ENCODE results near the gene CDCA3.

Gene CDCA3

DNA sequence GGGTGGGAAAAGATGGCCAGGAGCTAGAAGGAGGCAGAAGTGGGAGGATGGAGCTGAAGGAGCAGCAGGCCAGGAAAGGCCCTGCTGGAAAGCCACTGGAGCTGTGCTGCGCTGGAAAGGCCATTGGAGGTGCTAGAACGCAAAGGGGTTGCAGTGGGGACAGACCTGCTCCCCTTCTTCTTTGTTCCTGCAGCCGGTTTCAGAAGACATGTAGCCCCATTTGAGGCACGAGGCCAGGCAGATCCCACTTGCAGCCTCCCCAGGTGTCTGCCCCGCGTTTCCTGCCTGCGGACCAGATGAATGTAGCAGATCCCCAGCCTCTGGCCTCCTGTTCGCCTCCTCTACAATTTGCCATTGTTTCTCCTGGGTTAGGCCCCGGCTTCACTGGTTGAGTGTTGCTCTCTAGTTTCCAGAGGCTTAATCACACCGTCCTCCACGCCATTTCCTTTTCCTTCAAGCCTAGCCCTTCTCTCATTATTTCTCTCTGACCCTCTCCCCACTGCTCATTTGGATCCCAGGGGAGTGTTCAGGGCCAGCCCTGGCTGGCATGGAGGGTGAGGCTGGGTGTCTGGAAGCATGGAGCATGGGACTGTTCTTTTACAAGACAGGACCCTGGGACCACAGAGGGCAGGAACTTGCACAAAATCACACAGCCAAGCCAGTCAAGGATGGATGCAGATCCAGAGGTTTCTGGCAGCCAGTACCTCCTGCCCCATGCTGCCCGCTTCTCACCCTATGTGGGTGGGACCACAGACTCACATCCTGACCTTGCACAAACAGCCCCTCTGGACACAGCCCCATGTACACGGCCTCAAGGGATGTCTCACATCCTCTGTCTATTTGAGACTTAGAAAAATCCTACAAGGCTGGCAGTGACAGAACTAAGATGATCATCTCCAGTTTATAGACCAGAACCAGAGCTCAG is 31.7 kb downstream of the CDCA3 start:
- DNase-seq, result no peak

DNA sequence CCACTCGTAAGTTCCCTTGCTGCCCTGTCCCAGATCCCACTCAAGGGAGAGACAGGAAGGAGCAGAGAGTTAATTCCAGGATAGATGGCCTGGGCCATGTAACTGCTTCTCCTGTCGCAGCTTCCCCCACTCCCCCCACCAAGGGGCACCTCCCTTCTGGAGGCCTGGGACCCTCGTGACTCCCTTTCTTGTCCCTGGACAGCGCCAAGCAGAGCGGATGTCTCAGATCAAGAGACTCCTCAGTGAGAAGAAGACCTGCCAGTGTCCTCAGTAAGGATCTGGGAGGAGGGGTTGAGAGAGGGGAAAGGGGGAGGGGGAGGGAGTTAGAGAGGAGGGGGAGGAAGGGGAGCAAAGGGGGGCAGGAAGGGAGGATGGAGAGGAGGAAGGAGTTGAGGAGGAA is 32.4 kb downstream of the CDCA3 start:
- DNase-seq, result no peak

DNA sequence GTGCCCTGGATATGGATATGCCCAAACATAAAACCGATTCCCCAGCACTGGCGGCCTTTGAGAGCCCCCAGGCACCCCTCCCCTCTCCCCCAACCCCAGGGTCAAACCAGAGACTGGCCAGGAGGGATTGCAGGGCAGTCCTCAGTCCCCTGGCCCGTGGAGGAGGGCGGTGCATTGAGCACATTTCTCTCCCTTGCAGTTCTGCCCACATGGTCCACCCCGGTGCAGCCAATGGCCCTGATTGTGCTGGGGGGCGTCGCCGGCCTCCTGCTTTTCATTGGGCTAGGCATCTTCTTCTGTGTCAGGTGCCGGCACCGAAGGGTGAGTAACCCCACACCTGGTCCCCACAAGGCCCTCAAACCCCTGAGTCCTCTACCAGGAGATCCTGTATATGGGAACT is 32.9 kb downstream of the CDCA3 start:
- DNase-seq, result no peak

- DNase-seq, result no peak
Observed at GRCh38 chr12:6817662-6818157, 33.4 kb downstream of the CDCA3 start.

DNA sequence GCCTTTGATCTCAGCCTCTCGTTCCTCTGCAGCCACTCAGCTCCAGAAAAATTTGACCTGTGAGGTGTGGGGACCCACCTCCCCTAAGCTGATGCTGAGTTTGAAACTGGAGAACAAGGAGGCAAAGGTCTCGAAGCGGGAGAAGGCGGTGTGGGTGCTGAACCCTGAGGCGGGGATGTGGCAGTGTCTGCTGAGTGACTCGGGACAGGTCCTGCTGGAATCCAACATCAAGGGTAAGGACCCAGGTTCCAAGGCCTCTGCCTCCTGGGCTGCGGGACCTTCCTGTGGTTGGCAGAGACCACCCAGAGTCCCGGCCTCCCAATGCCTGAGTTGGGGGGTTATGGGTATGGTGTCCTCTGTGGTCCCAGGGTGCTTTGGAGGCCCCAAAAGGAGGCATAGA is 34.0 kb downstream of the CDCA3 start:
- DNase-seq, result no peak

GRCh38 chr12:6816598-6816997 is 34.5 kb downstream of the CDCA3 start:
- no peak for DNase-seq

DNA sequence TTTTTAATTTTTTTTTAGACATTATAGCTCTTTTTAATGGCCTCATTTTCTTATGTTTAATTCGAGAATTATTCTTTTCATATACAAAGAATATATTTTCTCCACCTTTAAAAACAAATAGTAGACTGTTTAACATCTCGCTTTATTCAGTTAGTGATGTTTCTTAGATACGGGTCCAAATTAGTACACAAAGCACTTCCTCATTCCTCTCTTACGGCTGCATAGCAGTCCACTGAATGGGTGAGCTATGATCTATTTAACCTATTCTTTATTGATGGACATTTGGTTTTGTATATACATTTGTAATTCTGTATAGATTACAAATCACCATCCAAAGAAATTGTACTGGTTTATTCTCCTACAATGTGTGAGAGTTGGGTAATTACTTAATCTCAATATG is 37.7 kb downstream of the CDCA3 start:
- no peak for DNase-seq

- DNase-seq, result no peak
Observed at GRCh38 chr12:6810758-6811157, 40.3 kb downstream of the CDCA3 start.

- no peak for DNase-seq
Observed at GRCh38 chr12:6809056-6809455, 42.0 kb downstream of the CDCA3 start.

- DNase-seq, result no peak
Observed at GRCh38 chr12:6807170-6807569, 43.9 kb downstream of the CDCA3 start.

DNA sequence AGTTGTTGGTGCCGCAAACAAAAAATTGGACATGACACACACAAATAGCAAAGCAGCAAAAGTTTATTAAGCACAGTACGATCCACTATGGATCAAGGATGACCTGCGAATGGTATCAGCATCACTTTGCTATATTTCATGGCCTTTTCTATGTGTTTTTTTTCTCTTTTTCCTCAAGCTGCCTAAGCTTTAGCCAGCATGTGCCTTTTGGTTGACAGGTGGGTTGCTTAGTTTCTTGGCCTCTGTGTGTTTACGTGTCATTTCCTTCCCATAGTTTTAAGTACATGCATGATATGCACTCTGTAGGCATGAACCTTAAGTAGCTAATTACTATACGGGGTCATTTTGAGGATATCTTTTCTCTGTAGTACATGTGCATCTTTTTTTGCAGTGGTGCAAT is 51.9 kb downstream of the CDCA3 start:
- no peak for DNase-seq

Measured in NCI-H748 treated with DMSO at 0.1 percent for 48 hours (cell line).